ENCODE results near the gene GALNT10.

- TF ChIP-seq EZH2 (IDR thresholded peaks at IDR 0.05), result no peak
- no peak for TF ChIP-seq POLR2A (IDR thresholded peaks at IDR 0.05; ENCODE audit: borderline replicate concordance, extremely low read depth, insufficient read depth, insufficient read length)
- no peak for TF ChIP-seq CTCF (IDR thresholded peaks at IDR 0.05 in 2 of 3, conservative IDR thresholded peaks at IDR 0.05 in 1 of 3; ENCODE audit: borderline replicate concordance in 1 of 3, insufficient read depth in 1 of 3, low read depth in 2 of 3, low read length in 2 of 3)
- TF ChIP-seq ATF3 (IDR thresholded peaks at IDR 0.05), result no peak
- TF ChIP-seq POLR2AphosphoS5 (IDR thresholded peaks at IDR 0.05; ENCODE audit: low read depth, low read length), result no peak
- no peak for TF ChIP-seq JUND (IDR thresholded peaks at IDR 0.05)
- no peak for TF ChIP-seq EZH2phosphoT487 (IDR thresholded peaks at IDR 0.05; ENCODE audit: borderline replicate concordance)
- TF ChIP-seq MAX (IDR thresholded peaks at IDR 0.05), result no peak
- no peak for TF ChIP-seq REST (IDR thresholded peaks at IDR 0.05; ENCODE audit: low read depth)
- no peak for TF ChIP-seq CEBPB (IDR thresholded peaks at IDR 0.05; ENCODE audit: low read depth)
- no peak for TF ChIP-seq ELF1 (IDR thresholded peaks at IDR 0.05; ENCODE audit: borderline replicate concordance, low read depth)
- no peak for TF ChIP-seq RAD21 (IDR thresholded peaks at IDR 0.05; ENCODE audit: low read depth)
- TF ChIP-seq SP1 (IDR thresholded peaks at IDR 0.05; ENCODE audit: low read depth), result no peak
- no peak for TF ChIP-seq YY1 (IDR thresholded peaks at IDR 0.05; ENCODE audit: extremely low read depth, insufficient replicate concordance, low read depth, low read length)
Measured at GRCh38 chr5:154273963-154274827, 83.7 kb downstream of the GALNT10 start.

Data from HCT116 (cell line).